Measurements from ENCODE around the gene CHRNA10. TPM values are rescaled to one million over a fixed set of nuclear protein-coding genes. Genes with fewer than 3 reads are reported as not detected.
"Not testable (repeated sequence)": the region's sequence is repeated elsewhere in the genome, so short reads cannot be mapped to it uniquely, and the experiment has no call there.

CHRNA10 gene
- total RNA-seq, 8 experiments from 2014 or later: 0.33 to 2.6 (median 1.4) TPM

DNA sequence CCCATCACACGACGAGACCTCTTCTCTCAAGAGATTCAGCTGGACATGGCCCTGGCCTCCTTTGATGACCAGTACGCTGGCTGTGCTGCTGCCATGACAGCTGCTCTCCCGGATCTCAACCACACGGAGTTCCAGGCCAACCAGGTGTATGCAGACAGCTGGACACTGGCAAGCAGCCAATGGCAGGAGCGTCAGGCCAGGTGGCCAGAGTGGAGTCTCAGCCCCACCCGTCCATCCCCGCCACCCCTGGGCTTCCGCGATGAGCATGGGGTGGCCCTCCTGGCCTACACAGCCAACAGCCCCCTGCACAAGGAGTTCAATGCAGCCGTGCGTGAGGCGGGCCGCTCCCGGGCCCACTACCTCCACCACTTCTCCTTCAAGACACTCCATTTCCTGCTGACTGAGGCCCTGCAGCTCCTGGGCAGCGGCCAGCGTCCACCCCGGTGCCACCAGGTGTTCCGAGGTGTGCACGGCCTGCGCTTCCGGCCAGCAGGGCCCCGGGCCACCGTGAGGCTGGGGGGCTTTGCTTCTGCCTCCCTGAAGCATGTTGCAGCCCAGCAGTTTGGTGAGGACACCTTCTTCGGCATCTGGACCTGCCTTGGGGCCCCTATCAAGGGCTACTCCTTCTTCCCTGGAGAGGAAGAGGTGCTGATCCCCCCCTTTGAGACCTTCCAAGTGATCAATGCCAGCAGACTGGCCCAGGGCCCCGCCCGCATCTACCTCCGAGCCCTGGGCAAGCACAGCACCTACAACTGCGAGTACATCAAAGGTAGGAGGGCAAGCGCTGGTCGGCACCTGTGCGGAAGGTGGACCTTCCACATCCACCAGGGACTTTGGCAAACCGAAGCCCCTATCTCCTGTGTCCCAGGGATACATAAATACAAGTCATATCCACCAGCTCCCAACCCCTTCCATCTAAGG is 11.3 kb downstream of the CHRNA10 start:
- in situ Hi-C loops (cut with MboI; ENCODE audit: low pct_unique_long_range_greater_than_20kb in 2 of 9, low sequenced_read_pairs in 9 of 9, unreplicated experiment in 9 of 9): no loop called here
- ATAC-seq (replicated peaks in 6 of 8): no peak

DNA sequence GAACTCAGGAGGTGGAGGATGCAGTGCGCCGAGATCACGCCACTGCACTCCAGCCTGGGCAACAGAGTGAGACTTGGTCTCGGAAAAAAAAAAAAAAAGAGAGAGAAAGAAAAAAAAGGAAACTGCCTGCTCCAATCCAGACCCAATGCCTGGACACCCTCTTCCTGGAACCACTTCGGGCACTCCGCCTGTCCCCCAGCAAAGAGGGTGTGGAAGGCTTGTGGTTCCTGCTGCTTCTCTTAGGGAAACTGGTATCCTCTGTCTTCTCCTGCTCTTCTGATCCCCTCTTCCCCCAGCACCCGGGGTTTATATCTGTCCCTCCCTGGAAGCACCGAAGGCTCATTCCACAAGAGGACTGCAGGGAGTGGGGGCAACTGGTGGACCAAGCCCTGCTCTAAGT is 12.9 kb downstream of the CHRNA10 start:
- Histone ChIP-seq H3K27ac (no peak overlapping the region), H3K4me1 (replicated peaks in 1 of 2) (no peaks in the 10 kb centered on the region), H3K4me3 (no peak overlapping the region)
- WGBS, 10 experiments: 52 to 100% (median 83%) methylated on average over 1 to 4 of the region's 8 CpGs; no CpG with 5 or more reads in 1 of the 10 experiments
- in situ Hi-C loops (cut with MboI; ENCODE audit: low pct_unique_long_range_greater_than_20kb in 2 of 9, low sequenced_read_pairs in 9 of 9, unreplicated experiment in 9 of 9): no loop called here
- no peak for ATAC-seq (replicated peaks in 6 of 8)

More for the DNA sequence above, 11.3 kb downstream of the CHRNA10 start:
- 70 to 86% (median 80%) methylated on average over 1 to 8 of the region's 33 CpGs; no CpG with 5 or more reads in 5 of the 10 experiments for WGBS, 10 experiments
- Histone ChIP-seq H3K4me3 (no peak overlapping the region), H3K27ac (no peak overlapping the region), H3K4me1 (replicated peaks in 1 of 2) (no peaks in the 10 kb centered on the region)

DNA sequence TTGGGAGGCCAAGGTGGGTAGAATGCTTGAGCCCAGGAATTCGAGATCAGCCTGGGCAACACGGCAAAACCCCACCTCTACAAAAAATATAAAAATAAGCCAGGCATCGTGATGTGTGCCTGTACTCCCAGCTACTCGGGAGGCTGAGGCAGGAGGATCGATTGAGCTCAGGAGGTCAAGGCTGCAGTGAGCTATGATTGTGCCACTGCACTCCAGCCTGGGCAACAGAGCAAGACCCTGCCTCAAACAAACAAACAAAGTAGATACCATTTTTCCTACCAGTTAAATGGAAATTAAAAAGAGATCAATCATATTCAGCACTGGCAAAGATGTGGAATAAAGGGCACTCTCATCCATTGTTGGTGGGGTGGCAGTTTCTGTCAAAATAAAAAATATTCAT is 13.9 kb downstream of the CHRNA10 start:
- in situ Hi-C loops (cut with MboI; ENCODE audit: low pct_unique_long_range_greater_than_20kb in 2 of 9, low sequenced_read_pairs in 9 of 9, unreplicated experiment in 9 of 9); ATAC-seq (replicated peaks in 6 of 8): not testable (repeated sequence)
- 15 to 100% (median 63%) methylated on average over 1 to 5 of the region's 5 CpGs; no CpG with 5 or more reads in 3 of the 10 experiments for WGBS, 10 experiments

DNA sequence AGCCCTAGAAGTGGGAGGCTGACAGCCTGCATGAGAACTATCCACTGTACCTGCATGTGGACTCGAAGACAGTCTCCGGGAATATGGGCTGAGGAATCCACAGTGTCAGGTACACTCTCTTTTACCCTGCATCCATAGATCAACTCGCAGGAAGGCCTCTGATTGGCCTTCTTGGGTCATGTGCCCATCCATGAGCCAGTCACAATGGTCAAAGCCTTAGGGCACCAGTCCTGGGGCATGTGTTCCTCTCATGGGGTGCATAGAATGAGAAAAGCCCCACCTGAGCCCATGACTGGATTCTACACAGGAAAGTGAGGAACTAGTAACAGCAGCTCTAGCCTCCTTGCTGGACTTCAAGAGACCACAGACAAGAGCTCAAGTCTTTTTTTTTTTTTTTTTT is 15.6 kb downstream of the CHRNA10 start:
- in situ Hi-C loops (cut with MboI; ENCODE audit: low pct_unique_long_range_greater_than_20kb in 2 of 9, low sequenced_read_pairs in 9 of 9, unreplicated experiment in 9 of 9): no loop called here
- ATAC-seq (replicated peaks in 6 of 8): no peak
- WGBS, 10 experiments: 0 to 100% (median 84%) methylated on average over 1 to 3 of the region's 3 CpGs; no CpG with 5 or more reads in 5 of the 10 experiments
- Histone ChIP-seq H3K4me3 (no peak overlapping the region), H3K4me1 (replicated peaks in 1 of 2) (no peaks in the 10 kb centered on the region), H3K27ac (no peak overlapping the region)

More for the DNA sequence above, 13.9 kb downstream of the CHRNA10 start:
- not testable (repeated sequence) for H3K4me3 ChIP-seq; H3K4me1 ChIP-seq (replicated peaks in 1 of 2); H3K27ac ChIP-seq

DNA sequence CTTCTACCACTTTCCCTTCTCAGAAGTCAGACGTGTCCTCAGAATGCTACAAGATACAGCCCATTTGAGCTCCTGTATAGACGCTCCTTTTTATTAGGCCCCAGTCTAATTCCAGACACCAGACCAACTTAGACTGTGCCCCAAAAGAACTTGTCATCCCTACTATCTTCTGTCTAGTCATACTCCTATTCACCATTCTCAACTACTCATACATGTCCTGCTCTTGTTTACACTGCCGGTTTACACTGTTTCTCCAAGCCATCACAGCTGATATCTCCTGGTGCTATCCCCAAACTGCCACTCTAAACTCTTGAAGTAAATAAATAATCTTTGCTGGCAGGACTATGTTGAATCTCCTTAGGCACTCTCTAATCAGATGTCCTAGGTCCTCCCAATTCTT is 18.7 kb downstream of the CHRNA10 start:
- in situ Hi-C loops (cut with MboI; ENCODE audit: low pct_unique_long_range_greater_than_20kb in 2 of 9, low sequenced_read_pairs in 9 of 9, unreplicated experiment in 9 of 9); ATAC-seq (replicated peaks in 6 of 8); H3K4me1 ChIP-seq (replicated peaks in 1 of 2); H3K27ac ChIP-seq; H3K4me3 ChIP-seq: not testable (repeated sequence)
- WGBS, 10 experiments: 67% methylated on average over 1 of the region's 3 CpGs; no CpG with 5 or more reads in 9 of the 10 experiments

DNA sequence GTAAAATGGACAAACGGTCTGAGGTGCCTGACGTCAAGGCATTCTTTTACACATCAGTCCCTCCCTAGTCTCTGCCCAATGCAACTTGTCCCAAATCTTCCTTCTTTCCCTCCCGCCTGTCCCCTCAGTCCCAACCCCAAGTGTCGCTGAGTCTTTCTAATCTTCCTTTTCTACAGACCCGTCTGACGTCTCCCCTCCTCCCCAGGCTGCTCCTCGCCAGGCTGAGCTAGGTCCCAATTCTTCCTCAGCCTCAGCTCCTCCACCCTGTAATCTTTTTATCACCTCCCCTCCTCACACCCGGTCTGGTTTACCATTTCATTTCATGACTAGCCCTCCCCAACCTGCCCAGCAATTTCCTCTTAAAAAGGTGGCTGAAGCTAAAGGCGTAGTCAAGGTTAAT is 21.8 kb downstream of the CHRNA10 start:
- in situ Hi-C loops (cut with MboI; ENCODE audit: low pct_unique_long_range_greater_than_20kb in 2 of 9, low sequenced_read_pairs in 9 of 9, unreplicated experiment in 9 of 9); ATAC-seq (replicated peaks in 6 of 8): not testable (repeated sequence)
- WGBS, 10 experiments: 29 to 70% (median 50%) methylated on average over 1 to 6 of the region's 9 CpGs; no CpG with 5 or more reads in 4 of the 10 experiments

DNA sequence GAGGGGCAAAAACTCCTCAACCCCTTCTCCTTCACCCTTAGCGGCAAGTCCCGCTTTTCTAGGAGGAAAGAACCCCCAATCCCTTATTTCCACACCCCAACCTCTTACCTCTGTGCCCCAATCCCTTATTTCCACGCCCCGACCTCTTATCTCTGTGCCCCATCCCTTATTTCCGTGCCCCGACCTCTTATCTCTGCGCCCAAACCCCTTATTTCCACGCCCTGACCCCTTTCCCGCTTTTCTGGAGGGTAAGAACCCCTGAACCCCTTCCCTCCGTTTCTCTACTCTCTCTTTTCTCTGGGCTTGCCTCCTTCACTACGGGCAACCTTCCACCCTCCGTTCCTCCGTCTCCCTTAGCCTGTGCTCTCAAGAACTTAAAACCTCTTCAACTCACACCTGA is 22.3 kb downstream of the CHRNA10 start:
- WGBS, 10 experiments: 13 to 89% (median 73%) methylated on average over 1 to 11 of the region's 13 CpGs; no CpG with 5 or more reads in 1 of the 10 experiments
- ATAC-seq (replicated peaks in 6 of 8); H3K4me3 ChIP-seq; in situ Hi-C loops (cut with MboI; ENCODE audit: low pct_unique_long_range_greater_than_20kb in 2 of 9, low sequenced_read_pairs in 9 of 9, unreplicated experiment in 9 of 9); H3K27ac ChIP-seq; H3K4me1 ChIP-seq (replicated peaks in 1 of 2): not testable (repeated sequence)

More for the DNA sequence above, 21.8 kb downstream of the CHRNA10 start:
- not testable (repeated sequence) for H3K4me1 ChIP-seq (replicated peaks in 1 of 2); H3K27ac ChIP-seq; H3K4me3 ChIP-seq

DNA sequence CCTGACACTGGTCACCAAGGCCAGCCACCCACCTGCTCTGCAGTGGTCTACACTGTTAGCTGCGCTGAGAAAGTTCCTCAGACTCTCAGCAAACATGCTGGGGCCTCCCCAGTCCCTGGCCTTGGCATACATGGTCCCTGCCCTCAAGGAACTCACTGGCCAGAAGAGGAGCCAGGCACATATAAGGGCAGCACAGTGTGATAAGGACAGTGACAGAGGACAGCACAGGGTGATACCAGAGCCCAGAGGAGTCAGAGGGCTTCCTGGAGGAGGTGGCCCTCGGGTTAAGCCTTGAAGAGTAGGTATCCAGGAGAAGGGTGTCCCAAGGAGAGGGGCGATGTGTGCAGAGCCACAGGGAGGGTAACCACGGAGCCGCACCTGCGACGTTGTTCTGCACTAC is 25.6 kb downstream of the CHRNA10 start:
- ATAC-seq (replicated peaks in 6 of 8): no peak
- Histone ChIP-seq H3K4me1 (replicated peaks in 1 of 2) (no peaks in the 10 kb centered on the region), H3K27ac (no peak overlapping the region), H3K4me3 (no peak overlapping the region)
- 57 to 100% (median 82%) methylated on average over 1 to 4 of the region's 7 CpGs; no CpG with 5 or more reads in 6 of the 10 experiments for WGBS, 10 experiments
- in situ Hi-C loops (cut with MboI; ENCODE audit: low pct_unique_long_range_greater_than_20kb in 2 of 9, low sequenced_read_pairs in 9 of 9, unreplicated experiment in 9 of 9): no loop called here

DNA sequence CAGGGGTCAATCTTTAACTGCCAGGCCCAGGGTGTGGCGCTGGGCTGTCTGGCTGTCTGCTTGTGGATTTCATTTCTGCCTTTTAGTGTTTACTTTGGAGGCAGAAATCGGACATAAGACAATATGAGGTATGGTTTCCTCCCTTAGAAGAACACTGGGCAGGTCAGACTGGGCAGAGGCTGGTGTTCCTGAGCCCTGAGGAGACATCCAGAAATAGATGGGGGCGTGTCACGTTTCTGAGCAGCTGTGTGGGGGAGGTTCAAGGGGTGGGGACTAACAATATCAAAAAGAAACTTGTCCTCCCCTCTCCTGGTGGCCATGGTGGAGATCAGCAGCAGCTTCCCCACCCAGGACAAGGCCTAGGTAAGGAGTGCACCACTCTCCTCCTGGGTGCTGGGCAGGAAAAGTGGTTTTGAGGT is 26.4 kb downstream of the CHRNA10 start, which contains the start of gene ART1:
Gene ART1 (plus strand): TSS at position 312 of the 419 bp plus-strand sequence. CDS start 14,086 bp downstream, outside the sequence.
- in situ Hi-C loops (cut with MboI; ENCODE audit: low pct_unique_long_range_greater_than_20kb in 2 of 9, low sequenced_read_pairs in 9 of 9, unreplicated experiment in 9 of 9): no loop called here
- Histone ChIP-seq H3K4me3 (no peak within 1 kb of the TSS), H3K4me1 (replicated peaks in 1 of 2) (no peaks in the 10 kb centered on the region), H3K27ac (no peak within 1 kb of the TSS)
- WGBS, 10 experiments: 17 to 100% (median 62%) methylated on average over 1 to 3 of the region's 4 CpGs; no CpG with 5 or more reads in 6 of the 10 experiments
- peak in 3 of 8 experiments; percentile 3 to 25 (median 16) for ATAC-seq (replicated peaks in 6 of 8)

DNA sequence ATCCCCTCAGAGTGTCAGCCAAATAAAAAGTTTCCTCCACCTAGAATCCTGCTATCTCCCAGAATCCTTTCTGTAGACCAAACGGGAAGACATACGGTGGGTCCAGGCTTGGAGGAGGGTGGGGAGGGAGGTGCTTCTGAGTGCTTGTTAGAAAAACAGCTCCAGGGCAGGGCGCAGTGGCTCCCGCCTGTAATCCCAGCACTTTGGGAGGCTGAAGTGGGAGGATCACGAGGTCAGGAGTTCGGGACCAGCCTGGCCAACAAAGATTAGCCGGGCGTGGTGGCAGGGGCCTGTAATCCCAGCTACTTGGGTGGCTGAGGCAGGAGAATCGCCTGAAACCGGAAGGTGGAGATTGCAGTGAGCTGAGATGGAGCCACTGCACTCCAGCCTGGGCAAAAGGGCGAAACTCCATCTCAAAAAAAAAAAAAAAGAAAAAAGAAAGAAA is 28.1 kb downstream of the CHRNA10 start:
- in situ Hi-C loops (cut with MboI; ENCODE audit: low pct_unique_long_range_greater_than_20kb in 2 of 9, low sequenced_read_pairs in 9 of 9, unreplicated experiment in 9 of 9); H3K4me1 ChIP-seq (replicated peaks in 1 of 2): not testable (repeated sequence)
- peak in 3 of 8 experiments; percentile 5 to 29 (median 7) for ATAC-seq (replicated peaks in 6 of 8)
- H3K27ac ChIP-seq: peak overlapping the region in 1 of 2 donors; percentile 82
- peak overlapping the region in 3 of 5 donors; percentile 38 to 50 (median 42) for H3K4me3 ChIP-seq
- WGBS, 10 experiments: 20 to 100% (median 51%) methylated on average over 1 to 8 of the region's 11 CpGs; no CpG with 5 or more reads in 2 of the 10 experiments

DNA sequence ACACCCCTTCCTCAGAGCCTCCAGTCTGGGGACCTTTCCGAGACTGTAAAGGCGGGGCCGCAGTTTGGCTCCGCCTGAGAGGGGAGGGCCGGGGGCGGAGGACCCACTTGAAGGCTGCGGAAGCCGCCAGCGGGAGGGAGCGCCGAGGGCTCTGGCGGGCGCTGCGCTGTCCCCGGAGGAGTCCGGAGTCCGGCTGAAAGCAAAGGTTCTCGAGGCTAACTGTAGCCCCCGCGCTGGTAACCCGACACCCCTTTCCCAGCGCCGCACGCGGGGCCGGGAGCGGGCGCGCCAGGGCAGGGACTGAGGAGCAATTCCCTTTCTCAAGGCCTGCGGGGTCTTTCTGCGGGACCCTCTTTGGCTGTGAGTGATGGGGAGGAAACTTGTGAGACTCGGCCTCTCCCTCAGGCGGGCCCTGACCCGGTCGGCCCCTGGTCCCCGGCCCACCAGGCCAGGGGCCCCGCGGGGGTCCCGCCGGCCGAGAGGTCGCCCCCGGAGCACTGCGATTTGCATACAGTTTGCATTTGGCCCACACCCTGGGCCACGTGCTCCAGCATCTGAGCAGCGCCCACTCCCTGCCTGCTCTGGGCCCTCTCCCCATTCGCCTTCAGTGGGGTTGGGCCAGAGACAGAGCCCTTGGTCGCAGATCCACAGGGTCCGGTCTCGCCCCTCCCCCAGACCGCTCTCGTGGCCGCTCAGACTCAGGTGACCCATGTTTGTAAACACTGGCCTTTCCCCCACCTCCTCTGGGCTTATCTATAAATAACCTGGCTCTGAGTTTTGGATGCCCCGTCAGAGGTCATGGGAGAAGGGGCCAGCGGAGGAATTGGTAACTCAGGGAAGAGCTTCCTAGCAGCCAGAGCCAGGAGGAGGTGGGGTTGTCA is 28.9 kb downstream of the CHRNA10 start:
- WGBS, 10 experiments: 0 to 5% (median 0%) methylated on average over 1 to 4 of the region's 55 CpGs; no CpG with 5 or more reads in 6 of the 10 experiments
- in situ Hi-C loops (cut with MboI; ENCODE audit: low pct_unique_long_range_greater_than_20kb in 2 of 9, low sequenced_read_pairs in 9 of 9, unreplicated experiment in 9 of 9): no loop called here

DNA sequence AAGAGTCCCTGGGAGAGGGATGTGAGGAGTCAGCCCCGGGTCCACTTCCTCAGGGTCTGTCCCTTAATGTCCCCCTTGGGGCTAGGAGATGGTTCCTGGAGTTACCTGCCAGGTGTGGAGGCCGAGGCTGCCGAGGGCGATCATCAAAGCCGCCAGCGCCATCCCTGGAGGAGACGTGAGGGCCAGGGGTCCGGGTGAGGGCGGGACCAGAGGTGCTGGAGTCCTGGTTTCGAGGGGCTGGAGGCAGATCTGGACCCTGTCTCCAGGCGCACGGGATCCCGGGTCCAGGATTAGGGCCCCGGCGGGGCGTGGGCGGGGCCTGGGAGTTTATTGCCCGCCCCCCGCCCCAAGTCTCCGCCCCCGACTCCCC is 29.5 kb downstream of the CHRNA10 start, which contains the start of gene ART5:
Gene ART5 (minus strand): TSS at position 292 of the 370 bp plus-strand sequence. CDS start 130 bp downstream, at position 162.
- Histone ChIP-seq H3K27ac (peak within 1 kb of the TSS in 1 of 2 donors; percentile 82), H3K4me1 (replicated peaks in 1 of 2) (no peaks in the 10 kb centered on the region), H3K4me3 (peak within 1 kb of the TSS; percentile 38 to 64 (median 43))
- ATAC-seq (replicated peaks in 6 of 8): no peak
- in situ Hi-C loops (cut with MboI; ENCODE audit: low pct_unique_long_range_greater_than_20kb in 2 of 9, low sequenced_read_pairs in 9 of 9, unreplicated experiment in 9 of 9): no loop called here
- WGBS, 10 experiments: 0 to 10% methylated on average over 1 to 2 of the region's 21 CpGs; no CpG with 5 or more reads in 8 of the 10 experiments

More for the DNA sequence above, 28.9 kb downstream of the CHRNA10 start:
- Histone ChIP-seq H3K27ac (peak overlapping the region in 1 of 2 donors; percentile 82), H3K4me1 (replicated peaks in 1 of 2) (no peaks in the 10 kb centered on the region), H3K4me3 (peak overlapping the region; percentile 38 to 64 (median 43))
- ATAC-seq (replicated peaks in 6 of 8): peak; percentile 73 to 91 (median 89)

All from motor neuron (in vitro differentiated cells).